Aorta (tissue), 5 donors: ENCODE data around the gene ADAMTS13. TPM values are rescaled to one million over a fixed set of nuclear protein-coding genes. Genes with fewer than 3 reads are reported as not detected.

ENCODE experiments used
- ATAC-seq: fragments of 200-7000 bp; cut with Tn5 transposase; one replicate; pipeline ENCODE4 v1.9.1; 2022; ENCODE audit warnings: moderate library complexity; ENCODE audit not compliant: low FRiP score
- DNase-seq, 2 donors: peaks; one replicate each; pipeline ENCODE4 v3.0.0-alpha.2; 2020
- H3K27ac ChIP-seq, 2 donors: one replicate each; pipeline ENCODE4 v1.5.1; 2013; ENCODE audit warnings: low read length in 2 of 2, mild to moderate bottlenecking in 2 of 2, moderate library complexity in 2 of 2, control low read depth in 1 of 2, inconsistent platforms in 1 of 2, low read depth in 1 of 2
- H3K27me3 ChIP-seq, 2 donors: one replicate each; pipeline ENCODE4 v1.6.1; 2013; ENCODE audit warnings: control low read depth in 1 of 2, low read length in 1 of 2, mild to moderate bottlenecking in 1 of 2, moderate library complexity in 1 of 2; ENCODE audit not compliant: insufficient read depth in 2 of 2, control insufficient read depth in 1 of 2
- H3K36me3 ChIP-seq, 2 donors: one replicate each; pipeline ENCODE4 v1.6.1; 2013; ENCODE audit warnings: control low read depth in 1 of 2, low read length in 1 of 2, mild to moderate bottlenecking in 1 of 2; ENCODE audit not compliant: insufficient read depth in 2 of 2, control insufficient read depth in 1 of 2
- H3K4me1 ChIP-seq, 2 donors: one replicate each; pipeline ENCODE4 v1.6.1; 2013; ENCODE audit warnings: low read length in 2 of 2, control low read depth in 1 of 2, mild to moderate bottlenecking in 1 of 2, moderate library complexity in 1 of 2; ENCODE audit not compliant: insufficient read depth in 2 of 2, control insufficient read depth in 1 of 2
- H3K4me3 ChIP-seq, 2 donors: one replicate each; pipeline ENCODE4 v1.5.1; 2013; ENCODE audit warnings: low read length in 2 of 2, control low read depth in 1 of 2, mild to moderate bottlenecking in 1 of 2
- H3K9me3 ChIP-seq: one replicate; pipeline ENCODE4 v1.6.1; 2013; ENCODE audit warnings: mild to moderate bottlenecking, low read length; ENCODE audit not compliant: control insufficient read depth
- WGBS, 2 donors: extraction: QIAGEN DNeasy Blood & Tissue Kit; methylation state at CpG; one replicate each; pipeline ENCODE4 v1.1.7; 2013; 5-methylcytosine and 5-hydroxymethylcytosine counted together
- intact Hi-C, 2 donors: fragments of 100-400 bp; cut with DNase I; formaldehyde crosslinking; loops; one replicate each; pipeline versions ENCODE4 v1.14.2 to v1.15.0; 2022
- polyA plus RNA-seq, 2 donors: library from polyadenylated mRNA; stranded (reverse); fragments of 200-250 nt; gene quantifications; one replicate each; pipeline ENCODE4 v1.2.3, GENCODE V29; 2013
- total RNA-seq, 2 donors: library from RNA; stranded (reverse); fragmentation: NEBNext Ultra II Directional; extraction: Animal tissue kit (Norgen Biotek cat#: 25700); gene quantifications; one replicate each; pipeline ENCODE4 v1.2.1, GENCODE V29; 2021
- donor health status: healthy with polysubstance abuse.
- donor health status: Bipolar disorder and iron deficiency.
- donor health status: DM: no; HTN: no; CAD: no.
- donor health status: DM: no; HTN: no; CAD: no.
- donor health status: DM: yes; HTN: yes; CAD: no.

The ADAMTS13 gene
- total and polyA plus RNA-seq, 4 donors, result 1.3 to 11.9 (median 2.8) TPM

- ATAC-seq (no peak), DNase-seq (peak; percentile 21 to 73)
- 88 to 89% methylated on average over 19 of the region's 19 CpGs for WGBS, 2 donors
- H3K4me1 ChIP-seq, result no peaks in the 10 kb centered on the region
- no peaks in the 10 kb centered on the region for H3K36me3 ChIP-seq
- H3K27me3 ChIP-seq, result no peaks in the 10 kb centered on the region
- no peak overlapping the region for H3K4me3 ChIP-seq
- intact Hi-C loops, result loop anchor here in 1 of 2 donors (5.0 kb wide), 1 partner anchor 307 kb away; no protein-coding TSS in a partner anchor
- H3K9me3 ChIP-seq, result no peaks in the 10 kb centered on the region
- H3K27ac ChIP-seq, result no peak overlapping the region
These were observed 67.4 kb downstream of the ADAMTS13 start for GRCh38 chr9:133489253-133490190.

- 66 to 67% methylated on average over 13 of the region's 13 CpGs for WGBS, 2 donors
- no peak overlapping the region for H3K27ac ChIP-seq
- peak; percentile 25 to 65 for DNase-seq
- intact Hi-C loops, result no loop called here
- no peaks in the 10 kb centered on the region for H3K9me3 ChIP-seq
- no peaks in the 10 kb centered on the region for H3K36me3 ChIP-seq
- no peaks in the 10 kb centered on the region for H3K27me3 ChIP-seq
- no peak for ATAC-seq
- H3K4me3 ChIP-seq, result no peak overlapping the region
- H3K4me1 ChIP-seq, result no peaks in the 10 kb centered on the region
These were observed 68.1 kb downstream of the ADAMTS13 start for GRCh38 chr9:133490201-133490681.

- intact Hi-C loops, result no loop called here
These were observed 68.9 kb downstream of the ADAMTS13 start for GRCh38 chr9:133490865-133491655.

GRCh38 chr9:133491656-133491925 is 69.4 kb downstream of the ADAMTS13 start:
- Histone ChIP-seq H3K4me1 (no peaks in the 10 kb centered on the region), H3K27ac (no peak overlapping the region), H3K36me3 (no peaks in the 10 kb centered on the region), H3K9me3 (no peaks in the 10 kb centered on the region), H3K27me3 (no peaks in the 10 kb centered on the region), H3K4me3 (no peak overlapping the region)
- intact Hi-C loops, result no loop called here
- peak in 1 of 2 donors; percentile 66 for DNase-seq
- ATAC-seq, result no peak
- WGBS, 2 donors, result 95 to 99% methylated on average over 8 of the region's 8 CpGs

More at GRCh38 chr9:133490865-133491655, 68.9 kb downstream of the ADAMTS13 start:
- Histone ChIP-seq H3K4me3 (no peak overlapping the region), H3K27me3 (no peaks in the 10 kb centered on the region), H3K4me1 (no peaks in the 10 kb centered on the region), H3K9me3 (no peaks in the 10 kb centered on the region), H3K27ac (no peak overlapping the region), H3K36me3 (no peaks in the 10 kb centered on the region)
- ATAC-seq (no peak), DNase-seq (peak; percentile 26 to 66)
- 87% methylated on average over 12 of the region's 12 CpGs for WGBS, 2 donors

GRCh38 chr9:133492061-133493021 is 70.2 kb downstream of the ADAMTS13 start:
- intact Hi-C loops, result no loop called here
- H3K4me3 ChIP-seq, result no peak overlapping the region
- H3K27ac ChIP-seq, result peak overlapping the region in 1 of 2 donors; percentile 4
- H3K36me3 ChIP-seq, result no peaks in the 10 kb centered on the region
- WGBS, 2 donors, result 25 to 29% methylated on average over 32 to 33 of the region's 33 CpGs
- DNase-seq, result no peak
- no peaks in the 10 kb centered on the region for H3K4me1 ChIP-seq
- ATAC-seq, result peak; percentile 2
- no peaks in the 10 kb centered on the region for H3K9me3 ChIP-seq
- H3K27me3 ChIP-seq, result no peaks in the 10 kb centered on the region

- H3K9me3 ChIP-seq, result no peaks in the 10 kb centered on the region
- intact Hi-C loops, result no loop called here
- no peaks in the 10 kb centered on the region for H3K4me1 ChIP-seq
- H3K27ac ChIP-seq, result no peak overlapping the region
- no peak overlapping the region for H3K4me3 ChIP-seq
- no peaks in the 10 kb centered on the region for H3K36me3 ChIP-seq
- H3K27me3 ChIP-seq, result no peaks in the 10 kb centered on the region
- no peak for DNase-seq
- ATAC-seq, result no peak
- 94 to 95% methylated on average over 11 of the region's 11 CpGs for WGBS, 2 donors
These were observed 71.3 kb downstream of the ADAMTS13 start for GRCh38 chr9:133493428-133493827.

GRCh38 chr9:133493845-133494540 is 71.8 kb downstream of the ADAMTS13 start:
- WGBS, 2 donors, result 95% methylated on average over 23 of the region's 23 CpGs
- no peaks in the 10 kb centered on the region for H3K36me3 ChIP-seq
- no peak overlapping the region for H3K4me3 ChIP-seq
- no peak for DNase-seq
- no peak for ATAC-seq
- no peaks in the 10 kb centered on the region for H3K9me3 ChIP-seq
- intact Hi-C loops, result no loop called here
- no peak overlapping the region for H3K27ac ChIP-seq
- no peaks in the 10 kb centered on the region for H3K4me1 ChIP-seq
- no peaks in the 10 kb centered on the region for H3K27me3 ChIP-seq
